ENCODE data around the gene TTC22.
A peak's percentile ranks its signal among the peaks of the same experiment; 100 is the strongest.
"Not testable (repeated sequence)": the region's sequence is repeated elsewhere in the genome, so short reads cannot be mapped to it uniquely, and the experiment has no call there.

The TTC22 gene

DNA sequence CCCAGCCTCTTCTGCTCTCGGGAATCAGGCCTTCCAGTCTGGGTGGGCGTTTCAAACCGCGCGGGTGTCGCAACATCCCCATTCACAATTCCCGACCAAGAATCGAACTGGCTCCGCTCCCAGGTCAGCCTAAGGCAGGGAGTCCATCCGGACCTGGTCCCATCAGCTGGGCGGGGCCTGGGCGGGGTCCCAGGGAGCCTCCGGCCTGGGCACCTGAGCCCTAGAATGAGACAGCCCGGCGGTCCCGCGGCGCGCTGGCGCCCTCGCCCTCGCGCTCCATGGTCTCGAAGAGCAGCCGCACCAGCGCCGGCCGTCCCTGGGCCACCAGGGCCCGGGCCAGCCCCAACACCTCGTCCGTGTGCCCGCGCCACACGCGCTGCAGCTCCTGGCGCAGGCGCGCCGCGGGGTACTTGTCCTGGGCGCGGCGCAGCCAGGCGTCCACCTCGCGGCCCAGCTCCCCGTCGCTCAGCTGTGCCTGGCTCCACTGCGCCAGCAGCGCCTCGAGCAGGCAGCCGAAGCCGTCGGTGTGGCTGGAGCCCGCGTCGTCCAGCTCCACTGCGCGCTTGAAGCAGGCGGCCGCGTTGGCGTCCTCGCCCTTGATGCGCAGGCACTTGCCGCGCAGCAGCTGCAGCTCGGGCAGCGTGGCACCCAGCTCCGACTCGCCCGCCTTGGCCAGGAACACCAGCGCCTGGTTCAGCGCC, 19.9 kb downstream of the TTC22 start:
- DNase-seq, result no peak

GRCh38 chr1:54777431-54777830, 23.7 kb downstream of the TTC22 start:
- no peak for DNase-seq

DNA sequence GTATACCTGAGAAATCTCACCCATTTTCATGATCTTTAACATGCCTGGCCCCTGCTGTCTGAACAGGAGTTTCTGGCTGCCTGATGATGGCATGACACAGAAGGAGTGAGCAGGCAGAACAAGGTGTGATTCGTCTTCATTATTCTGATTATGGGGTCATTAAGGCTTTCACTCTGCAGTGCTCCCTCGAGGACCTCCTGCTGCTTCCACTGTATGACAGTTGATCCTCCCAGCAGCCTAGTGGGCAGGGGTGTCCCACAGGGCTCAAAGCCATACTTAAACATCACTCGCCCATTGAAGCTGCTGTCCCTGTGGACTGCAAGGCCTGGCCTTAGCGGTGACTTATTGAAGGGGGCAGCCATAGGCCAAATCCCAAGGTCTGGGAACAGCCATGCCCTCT, 24.1 kb downstream of the TTC22 start:
- no peak for DNase-seq

- DNase-seq, result not testable (repeated sequence)
Observed at GRCh38 chr1:54775828-54776721, 25.0 kb downstream of the TTC22 start.

DNA sequence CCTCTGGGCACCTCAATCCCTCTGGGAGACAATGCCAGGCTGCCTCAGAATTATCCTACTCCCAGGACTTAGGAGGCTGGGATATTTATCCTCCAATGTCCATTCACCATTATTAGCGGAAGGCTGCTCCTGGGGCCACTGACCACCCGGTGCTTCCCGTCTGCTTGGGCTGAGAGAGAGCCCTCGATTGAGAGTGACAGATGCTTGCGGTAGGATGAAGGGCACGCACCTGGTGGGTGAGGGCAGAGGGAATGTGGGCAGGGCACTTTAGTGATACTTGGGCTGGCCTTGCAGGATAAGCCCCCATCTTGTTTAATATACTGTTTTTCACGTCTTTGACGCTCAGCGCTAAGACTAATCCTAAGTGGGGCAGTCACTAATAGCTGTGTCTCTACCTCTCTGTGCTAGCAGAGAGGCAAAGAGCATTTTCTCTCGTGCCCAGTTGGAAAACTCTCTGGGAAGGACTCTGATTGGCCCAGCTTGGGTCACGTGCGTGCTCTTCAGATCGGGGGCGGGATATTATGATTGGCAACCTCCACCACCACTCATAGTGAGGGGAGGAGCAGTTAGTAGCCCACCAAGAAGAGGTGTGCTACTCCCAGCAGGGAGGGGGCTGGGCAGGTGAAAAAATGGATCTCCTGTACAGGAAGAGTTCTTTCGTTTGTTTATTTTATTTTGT, 26.2 kb downstream of the TTC22 start:
- DNase-seq, result no peak

DNA sequence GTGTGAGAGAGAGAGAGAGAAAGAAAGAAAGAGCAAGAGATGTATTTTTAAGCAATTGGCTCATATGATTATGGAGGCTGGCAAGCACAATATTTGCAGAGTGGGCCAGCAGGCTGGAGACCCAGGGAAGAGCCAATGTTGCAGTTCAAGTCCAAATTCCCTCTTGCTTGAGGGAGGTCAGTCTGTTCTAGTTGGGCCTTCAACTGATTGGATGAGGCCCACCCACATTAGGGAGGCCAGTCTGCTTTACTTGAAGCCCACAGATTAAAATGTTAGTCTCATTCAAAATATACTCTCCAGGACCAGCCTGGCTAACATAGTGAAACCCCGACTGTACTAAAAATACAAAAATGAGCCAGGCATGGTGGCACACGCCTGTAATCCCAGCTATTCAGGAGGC, 28.2 kb downstream of the TTC22 start:
- DNase-seq, result no peak

DNA sequence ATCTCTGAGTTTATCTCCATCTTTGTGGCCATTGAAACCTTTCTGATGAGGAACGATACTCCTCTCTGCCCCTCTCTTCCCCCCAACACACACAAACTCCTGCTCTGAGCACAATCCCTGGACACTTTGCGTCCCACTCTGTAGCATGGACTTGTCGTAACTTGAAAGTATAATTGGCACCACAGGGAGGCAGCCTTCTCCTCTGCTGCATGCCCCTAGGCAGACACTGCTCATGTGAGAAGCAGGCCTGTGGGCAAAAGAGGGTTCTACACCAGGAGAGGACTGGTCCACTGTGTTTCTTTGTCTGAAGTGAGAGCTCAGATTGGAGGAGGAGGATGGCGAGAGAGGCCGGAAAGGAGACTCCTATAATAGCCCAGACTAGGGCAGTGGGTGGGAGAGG, 33.0 kb downstream of the TTC22 start:
- DNase-seq, result no peak

- DNase-seq, result no peak
Observed at GRCh38 chr1:54767526-54767925, 33.6 kb downstream of the TTC22 start.

GRCh38 chr1:54766726-54767125, 34.4 kb downstream of the TTC22 start:
- DNase-seq, result no peak

- no peak for DNase-seq
Observed at GRCh38 chr1:54764922-54765561, 36.1 kb downstream of the TTC22 start.

GRCh38 chr1:54764133-54764921, 36.8 kb downstream of the TTC22 start, which contains the start of gene PARS2:
PARS2 (minus strand) TSS chr1:54764523; CDS start chr1:54759161, 5,362 bp downstream.
- DNase-seq, result peak; percentile 85 to 99 (median 95)

GRCh38 chr1:54763816-54764132, 37.3 kb downstream of the TTC22 start:
- DNase-seq, result no peak

DNA sequence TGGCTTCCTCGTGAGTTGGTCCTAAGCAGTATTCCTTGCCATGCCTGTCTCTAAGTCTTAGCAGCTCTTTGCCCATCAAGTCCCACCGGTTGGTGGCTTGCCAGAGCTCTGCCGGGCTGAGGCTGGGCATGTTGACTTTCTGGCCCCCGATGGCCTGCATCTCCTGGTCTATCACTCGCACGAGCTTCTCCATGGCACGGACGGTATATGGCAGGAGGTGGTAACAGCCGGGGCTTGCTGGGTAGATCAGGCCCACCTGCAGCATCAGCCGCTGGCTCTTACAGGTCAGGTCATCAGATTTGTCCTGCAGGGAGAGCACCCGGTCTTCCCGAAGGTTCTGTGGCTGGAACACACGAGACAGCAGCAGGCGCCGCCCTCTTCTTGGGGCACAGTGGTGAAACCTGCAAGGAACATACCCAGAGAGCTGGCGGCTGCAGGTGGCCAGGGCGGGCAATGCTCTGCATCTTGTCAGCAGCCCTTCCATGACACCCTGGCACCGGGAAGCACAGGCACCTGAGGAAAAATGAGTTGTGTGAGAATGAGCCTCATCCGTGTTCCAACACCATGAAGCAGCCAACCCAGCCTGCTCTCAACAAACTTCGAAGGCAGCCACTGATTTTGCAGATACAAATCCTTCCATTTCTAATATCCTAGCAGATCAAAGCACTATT, 42.3 kb downstream of the TTC22 start:
- no peak for DNase-seq

DNA sequence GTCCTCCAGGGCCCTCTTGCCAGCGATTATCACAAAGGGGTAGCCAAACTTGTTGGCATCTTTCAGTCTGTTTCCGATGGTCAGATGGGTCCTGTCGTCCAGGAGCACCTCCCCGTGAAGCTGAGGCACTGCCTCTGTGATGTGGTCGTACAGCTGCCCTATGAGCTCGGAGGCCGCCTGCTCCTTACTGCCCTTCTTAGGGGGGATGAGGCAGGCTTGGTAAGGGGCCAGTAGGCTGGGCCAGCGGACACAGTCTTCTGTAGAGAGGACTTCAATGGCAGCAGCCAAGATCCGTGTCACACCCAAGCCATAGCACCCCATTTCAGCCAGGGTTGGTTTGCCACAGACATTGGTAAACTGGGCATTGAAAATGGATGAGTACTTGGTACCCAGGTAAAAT, 43.3 kb downstream of the TTC22 start:
- no peak for DNase-seq

- no peak for DNase-seq
Observed at GRCh38 chr1:54754486-54755285, 46.4 kb downstream of the TTC22 start.

- no peak for DNase-seq
Observed at GRCh38 chr1:54754045-54754444, 47.1 kb downstream of the TTC22 start.

DNA sequence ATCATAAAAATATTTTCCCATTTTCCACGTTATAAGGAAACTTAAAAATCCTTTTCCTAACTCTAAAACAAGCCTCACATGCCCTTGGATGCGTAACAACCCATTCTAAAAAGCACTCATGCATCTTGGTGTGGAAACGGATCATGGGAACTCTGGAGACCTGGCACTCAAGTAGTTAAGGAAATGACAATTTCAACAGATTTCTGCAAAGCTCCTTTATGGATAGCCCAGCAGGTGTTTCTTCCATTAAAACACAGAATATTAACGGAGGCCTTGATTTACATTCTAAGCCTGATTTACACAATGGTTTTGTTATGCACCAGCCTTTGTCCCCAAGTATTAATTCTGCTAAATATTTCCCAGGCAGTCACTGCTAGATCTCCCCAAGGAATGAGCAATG, 49.7 kb downstream of the TTC22 start:
- DNase-seq, result no peak

GRCh38 chr1:54750596-54750995, 50.5 kb downstream of the TTC22 start:
- no peak for DNase-seq

DNA sequence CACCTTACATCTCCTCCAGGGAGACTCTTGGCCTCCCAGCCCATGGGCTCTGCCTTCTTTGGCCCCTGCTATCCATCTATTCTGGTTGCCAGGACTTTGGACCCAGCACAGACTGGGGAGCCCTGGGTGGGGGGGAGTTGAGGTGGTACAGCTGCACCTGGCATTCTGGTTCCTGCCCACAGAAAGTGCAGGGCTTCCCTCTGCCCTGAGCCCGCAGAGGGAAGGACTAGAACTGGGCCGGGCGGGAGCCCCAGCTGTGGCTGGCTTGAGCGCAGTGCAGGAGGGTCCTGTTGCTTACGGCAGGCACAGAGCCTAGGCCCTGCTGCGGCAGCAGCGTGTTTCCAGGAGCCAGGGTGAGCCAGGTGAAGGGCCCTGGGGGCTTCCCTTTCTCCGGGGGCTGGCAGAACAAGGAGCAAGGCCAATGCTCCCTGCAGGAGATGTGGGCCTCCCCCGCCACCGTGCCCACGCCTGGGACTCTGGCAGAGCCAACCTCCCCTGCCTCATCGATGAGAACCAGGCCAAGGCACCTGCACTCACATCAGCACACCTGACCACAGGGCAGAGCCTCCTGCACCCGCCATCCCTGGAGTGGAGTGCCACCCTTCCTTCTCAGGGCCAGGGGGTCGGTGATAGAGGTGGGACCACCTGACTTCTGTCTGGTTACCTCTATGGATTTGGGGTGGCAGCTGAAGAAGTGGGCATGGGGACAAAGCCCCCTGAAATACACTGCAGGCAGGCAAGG, 52.9 kb downstream of the TTC22 start:
- no peak for DNase-seq

GRCh38 chr1:54745864-54746263, 55.3 kb downstream of the TTC22 start:
- DNase-seq, result no peak

Measured in stimulated activated naive CD4-positive, alpha-beta T cell (primary cell).